HEK293 (cell line): Measurements from ENCODE around the gene VCL.
A peak's percentile ranks its signal among the peaks of the same experiment; 100 is the strongest.

Experiments
- CTCF ChIA-PET: fragments of 350-600 bp; formaldehyde crosslinking; extraction: SDS; loops from one replicate; lab custom pipeline; 2021; ENCODE audit warnings: antibody characterized with exemption; lab: Yijun Ruan, JAX
- POLR2A ChIA-PET: fragments of 300-600 bp; formaldehyde crosslinking; extraction: SDS; loops from one replicate; lab custom pipeline; 2020; ENCODE audit warnings: antibody characterized with exemption, inconsistent platforms; lab: Yijun Ruan, JAX
- H3K27ac ChIP-seq: fragments of 200-500 bp; sonication (Bioruptor generic); 2 replicates; pipeline ENCODE4 v1.5.1; 2014; ENCODE audit warnings: low read depth, low read length, control low read depth, inconsistent platforms; ENCODE audit errors: extremely low read depth
- H3K36me3 ChIP-seq, 2 experiments: fragments of 200-500 bp in 1 of 2; sonication (Bioruptor generic) in 1 of 2; 1 replicate in 1 of 2; 2 replicates in 1 of 2; pipeline ENCODE4 v1.5.1; 2014 to 2017; ENCODE audit warnings: inconsistent platforms in 2 of 2, low read length in 2 of 2; ENCODE audit not compliant: control insufficient read depth in 2 of 2, insufficient read depth in 1 of 2
- H3K4me1 ChIP-seq: fragments of 200-500 bp; sonication (Bioruptor generic); 2 replicates; pipeline ENCODE4 v1.5.1; 2014; ENCODE audit warnings: mild to moderate bottlenecking, low read length, inconsistent platforms; ENCODE audit not compliant: control insufficient read depth, insufficient read depth
- H3K4me3 ChIP-seq: 2 replicates; pipeline ENCODE4 v1.5.1; 2011; ENCODE audit warnings: low read depth, mild to moderate bottlenecking, control low read depth, low read length, moderate library complexity
- H3K9me3 ChIP-seq: fragments of 200-500 bp; sonication (Bioruptor generic); 2 replicates; pipeline ENCODE4 v1.5.1; 2014; ENCODE audit warnings: low read depth, low read length, inconsistent platforms; ENCODE audit not compliant: control insufficient read depth, insufficient read depth
- BCL11A ChIP-seq: fragments of 450-650 bp; formaldehyde crosslinking; IDR thresholded peaks from 2 replicates; pipeline ENCODE4 v1.5.1; 2016; ENCODE audit warnings: low read depth, missing biosample characterization, missing genetic modification characterization
- RBAK ChIP-seq: fragments of 450-650 bp; formaldehyde crosslinking; IDR thresholded peaks from 2 replicates; pipeline ENCODE4 v1.5.1; 2016; ENCODE audit warnings: missing biosample characterization, missing genetic modification characterization
- TRIM28 ChIP-seq: IDR thresholded peaks from 2 replicates; pipeline ENCODE4 v1.6.1; 2011; ENCODE audit warnings: low read length, control low read depth, borderline replicate concordance
- ZNF133 ChIP-seq: fragments of 450-650 bp; formaldehyde crosslinking; IDR thresholded peaks from 2 replicates; pipeline ENCODE4 v1.5.1; 2016; ENCODE audit warnings: missing biosample characterization, missing genetic modification characterization
- ZNF174 ChIP-seq: fragments of 450-650 bp; formaldehyde crosslinking; IDR thresholded peaks from 2 replicates; pipeline ENCODE4 v1.5.0; 2017; ENCODE audit warnings: missing biosample characterization, mild to moderate bottlenecking, missing genetic modification characterization
- ZNF529 ChIP-seq: fragments of 450-650 bp; formaldehyde crosslinking; IDR thresholded peaks from 2 replicates; pipeline ENCODE4 v1.5.1; 2017; ENCODE audit warnings: missing genetic modification characterization, missing biosample characterization; ENCODE audit not compliant: insufficient replicate concordance
- ZNF626 ChIP-seq: fragments of 450-650 bp; sonication (Bioruptor Pico); formaldehyde crosslinking; IDR thresholded peaks from 2 replicates; pipeline ENCODE4 v1.5.1; 2018; ENCODE audit warnings: missing biosample characterization, missing genetic modification characterization, inconsistent platforms
- ZNF654 ChIP-seq: fragments of 450-650 bp; formaldehyde crosslinking; IDR thresholded peaks from 2 replicates; pipeline ENCODE4 v1.5.1; 2016; ENCODE audit warnings: low read depth, missing biosample characterization, missing genetic modification characterization
- ZNF776 ChIP-seq: fragments of 450-650 bp; formaldehyde crosslinking; IDR thresholded peaks from 2 replicates; pipeline ENCODE4 v1.5.0; 2017; ENCODE audit warnings: missing biosample characterization, missing genetic modification characterization, borderline replicate concordance
- ZNF777 ChIP-seq: fragments of 450-650 bp; formaldehyde crosslinking; IDR thresholded peaks from 2 replicates; pipeline ENCODE4 v1.5.1; 2017; ENCODE audit warnings: missing biosample characterization, missing genetic modification characterization, borderline replicate concordance
- ZNF791 ChIP-seq: fragments of 450-650 bp; formaldehyde crosslinking; IDR thresholded peaks from 2 replicates; pipeline ENCODE4 v1.5.1; 2016; ENCODE audit warnings: missing biosample characterization, missing genetic modification characterization
- ZNF830 ChIP-seq: fragments of 450-650 bp; IDR thresholded peaks from 2 replicates; pipeline ENCODE4 v1.5.0; 2018; ENCODE audit warnings: missing biosample characterization, missing genetic modification characterization, low read depth, mild to moderate bottlenecking, moderate library complexity
- TF ChIP-seq, protein P1 (sequence below): fragments of 450-650 bp; formaldehyde crosslinking; IDR thresholded peaks from 2 replicates; pipeline ENCODE4 v1.5.1; 2016; ENCODE audit warnings: missing biosample characterization, missing genetic modification characterization, borderline replicate concordance
- TF ChIP-seq, protein P2 (sequence below): fragments of 450-650 bp; formaldehyde crosslinking; IDR thresholded peaks from 2 replicates; pipeline ENCODE4 v1.5.1; 2016; ENCODE audit warnings: missing biosample characterization, missing genetic modification characterization
- TF ChIP-seq, protein P3 (sequence below): fragments of 450-650 bp; formaldehyde crosslinking; IDR thresholded peaks from 2 replicates; pipeline ENCODE4 v1.5.1; 2017; ENCODE audit warnings: missing biosample characterization, mild to moderate bottlenecking, missing genetic modification characterization, moderate library complexity
- TF ChIP-seq, protein P4 (sequence below): fragments of 450-650 bp; formaldehyde crosslinking; IDR thresholded peaks from 2 replicates; pipeline ENCODE4 v1.5.1; 2016; ENCODE audit warnings: missing biosample characterization, missing genetic modification characterization

Gene VCL

DNA sequence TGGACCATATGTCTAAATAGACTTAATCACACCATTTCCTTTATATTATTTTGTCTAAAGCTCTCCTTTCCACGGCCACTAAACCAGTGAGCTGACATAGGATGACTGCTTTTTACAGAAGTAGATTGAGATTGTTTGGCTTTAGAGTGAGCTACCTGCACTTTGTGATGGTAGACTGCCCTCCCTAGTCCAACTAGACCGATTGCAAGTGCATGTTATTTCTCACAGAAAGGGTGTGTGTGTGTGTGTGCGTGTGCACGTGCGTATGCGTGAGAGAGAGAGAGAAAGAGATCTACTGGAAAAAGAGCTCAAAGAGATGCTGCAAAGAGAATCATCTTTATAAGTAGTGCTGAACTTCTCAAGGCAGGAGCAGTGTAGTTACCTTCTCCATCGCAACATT lies 60.7 kb downstream of the VCL start:
- H3K36me3 ChIP-seq = peaks cover 0 to 5% of the 10 kb centered on the region in 2 experiments; a peak in 2 of 3 replicates
- no peak overlapping the region for H3K27ac ChIP-seq
- H3K9me3 ChIP-seq = no peaks in the 10 kb centered on the region
- no peak overlapping the region for H3K4me3 ChIP-seq
- POLR2A ChIA-PET = interaction anchor here (0.7 kb wide), 1 partner anchor 127 kb away, joined by 4 read pairs; no protein-coding TSS in a partner anchor
- CTCF ChIA-PET = interaction anchor here (0.6 to 1.2 kb wide), 7 partner anchors 30 to 612 kb away, joined by 3 to 8 read pairs (median 4); no protein-coding TSS in a partner anchor
- TF ChIP-seq, protein P1, sequence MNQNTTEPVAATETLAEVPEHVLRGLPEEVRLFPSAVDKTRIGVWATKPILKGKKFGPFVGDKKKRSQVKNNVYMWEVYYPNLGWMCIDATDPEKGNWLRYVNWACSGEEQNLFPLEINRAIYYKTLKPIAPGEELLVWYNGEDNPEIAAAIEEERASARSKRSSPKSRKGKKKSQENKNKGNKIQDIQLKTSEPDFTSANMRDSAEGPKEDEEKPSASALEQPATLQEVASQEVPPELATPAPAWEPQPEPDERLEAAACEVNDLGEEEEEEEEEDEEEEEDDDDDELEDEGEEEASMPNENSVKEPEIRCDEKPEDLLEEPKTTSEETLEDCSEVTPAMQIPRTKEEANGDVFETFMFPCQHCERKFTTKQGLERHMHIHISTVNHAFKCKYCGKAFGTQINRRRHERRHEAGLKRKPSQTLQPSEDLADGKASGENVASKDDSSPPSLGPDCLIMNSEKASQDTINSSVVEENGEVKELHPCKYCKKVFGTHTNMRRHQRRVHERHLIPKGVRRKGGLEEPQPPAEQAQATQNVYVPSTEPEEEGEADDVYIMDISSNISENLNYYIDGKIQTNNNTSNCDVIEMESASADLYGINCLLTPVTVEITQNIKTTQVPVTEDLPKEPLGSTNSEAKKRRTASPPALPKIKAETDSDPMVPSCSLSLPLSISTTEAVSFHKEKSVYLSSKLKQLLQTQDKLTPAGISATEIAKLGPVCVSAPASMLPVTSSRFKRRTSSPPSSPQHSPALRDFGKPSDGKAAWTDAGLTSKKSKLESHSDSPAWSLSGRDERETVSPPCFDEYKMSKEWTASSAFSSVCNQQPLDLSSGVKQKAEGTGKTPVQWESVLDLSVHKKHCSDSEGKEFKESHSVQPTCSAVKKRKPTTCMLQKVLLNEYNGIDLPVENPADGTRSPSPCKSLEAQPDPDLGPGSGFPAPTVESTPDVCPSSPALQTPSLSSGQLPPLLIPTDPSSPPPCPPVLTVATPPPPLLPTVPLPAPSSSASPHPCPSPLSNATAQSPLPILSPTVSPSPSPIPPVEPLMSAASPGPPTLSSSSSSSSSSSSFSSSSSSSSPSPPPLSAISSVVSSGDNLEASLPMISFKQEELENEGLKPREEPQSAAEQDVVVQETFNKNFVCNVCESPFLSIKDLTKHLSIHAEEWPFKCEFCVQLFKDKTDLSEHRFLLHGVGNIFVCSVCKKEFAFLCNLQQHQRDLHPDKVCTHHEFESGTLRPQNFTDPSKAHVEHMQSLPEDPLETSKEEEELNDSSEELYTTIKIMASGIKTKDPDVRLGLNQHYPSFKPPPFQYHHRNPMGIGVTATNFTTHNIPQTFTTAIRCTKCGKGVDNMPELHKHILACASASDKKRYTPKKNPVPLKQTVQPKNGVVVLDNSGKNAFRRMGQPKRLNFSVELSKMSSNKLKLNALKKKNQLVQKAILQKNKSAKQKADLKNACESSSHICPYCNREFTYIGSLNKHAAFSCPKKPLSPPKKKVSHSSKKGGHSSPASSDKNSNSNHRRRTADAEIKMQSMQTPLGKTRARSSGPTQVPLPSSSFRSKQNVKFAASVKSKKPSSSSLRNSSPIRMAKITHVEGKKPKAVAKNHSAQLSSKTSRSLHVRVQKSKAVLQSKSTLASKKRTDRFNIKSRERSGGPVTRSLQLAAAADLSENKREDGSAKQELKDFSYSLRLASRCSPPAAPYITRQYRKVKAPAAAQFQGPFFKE (tag by site-specific recombination) = no peak
- TF ChIP-seq ZNF776 (no peak), BCL11A (no peak), ZNF654 (tag by site-specific recombination) (peak; percentile 18)
- TF ChIP-seq, protein P2, sequence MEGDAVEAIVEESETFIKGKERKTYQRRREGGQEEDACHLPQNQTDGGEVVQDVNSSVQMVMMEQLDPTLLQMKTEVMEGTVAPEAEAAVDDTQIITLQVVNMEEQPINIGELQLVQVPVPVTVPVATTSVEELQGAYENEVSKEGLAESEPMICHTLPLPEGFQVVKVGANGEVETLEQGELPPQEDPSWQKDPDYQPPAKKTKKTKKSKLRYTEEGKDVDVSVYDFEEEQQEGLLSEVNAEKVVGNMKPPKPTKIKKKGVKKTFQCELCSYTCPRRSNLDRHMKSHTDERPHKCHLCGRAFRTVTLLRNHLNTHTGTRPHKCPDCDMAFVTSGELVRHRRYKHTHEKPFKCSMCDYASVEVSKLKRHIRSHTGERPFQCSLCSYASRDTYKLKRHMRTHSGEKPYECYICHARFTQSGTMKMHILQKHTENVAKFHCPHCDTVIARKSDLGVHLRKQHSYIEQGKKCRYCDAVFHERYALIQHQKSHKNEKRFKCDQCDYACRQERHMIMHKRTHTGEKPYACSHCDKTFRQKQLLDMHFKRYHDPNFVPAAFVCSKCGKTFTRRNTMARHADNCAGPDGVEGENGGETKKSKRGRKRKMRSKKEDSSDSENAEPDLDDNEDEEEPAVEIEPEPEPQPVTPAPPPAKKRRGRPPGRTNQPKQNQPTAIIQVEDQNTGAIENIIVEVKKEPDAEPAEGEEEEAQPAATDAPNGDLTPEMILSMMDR (tag by site-specific recombination) = peak; percentile 58
- TF ChIP-seq, all 188 proteins: peak for 2
- H3K4me1 ChIP-seq = no peaks in the 10 kb centered on the region

DNA sequence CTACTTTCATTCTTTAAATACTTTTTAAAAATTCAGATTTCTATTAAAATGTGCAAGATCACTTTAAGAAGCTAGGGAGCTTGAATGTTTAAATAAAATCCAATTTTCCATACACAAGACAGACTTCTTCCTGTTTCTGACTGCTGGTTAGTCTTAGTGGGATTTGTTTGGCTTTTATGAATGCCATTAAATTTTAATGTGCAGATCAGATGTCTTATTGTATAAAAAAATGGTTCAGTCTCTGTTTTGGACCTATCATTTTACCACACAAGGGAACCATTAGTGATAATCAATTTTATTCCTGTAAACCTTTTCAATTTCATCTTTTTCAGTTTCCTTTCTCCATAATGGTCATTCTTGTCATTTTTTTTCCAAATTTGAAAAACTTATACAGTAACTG lies 63.2 kb downstream of the VCL start:
- CTCF ChIA-PET = no interaction called here
- peaks cover 0 to 10% of the 10 kb centered on the region in 2 experiments; a peak in 2 of 3 replicates for H3K36me3 ChIP-seq
- POLR2A ChIA-PET = no interaction called here
- TF ChIP-seq ZNF133 = no peak
- TF ChIP-seq, protein P3, sequence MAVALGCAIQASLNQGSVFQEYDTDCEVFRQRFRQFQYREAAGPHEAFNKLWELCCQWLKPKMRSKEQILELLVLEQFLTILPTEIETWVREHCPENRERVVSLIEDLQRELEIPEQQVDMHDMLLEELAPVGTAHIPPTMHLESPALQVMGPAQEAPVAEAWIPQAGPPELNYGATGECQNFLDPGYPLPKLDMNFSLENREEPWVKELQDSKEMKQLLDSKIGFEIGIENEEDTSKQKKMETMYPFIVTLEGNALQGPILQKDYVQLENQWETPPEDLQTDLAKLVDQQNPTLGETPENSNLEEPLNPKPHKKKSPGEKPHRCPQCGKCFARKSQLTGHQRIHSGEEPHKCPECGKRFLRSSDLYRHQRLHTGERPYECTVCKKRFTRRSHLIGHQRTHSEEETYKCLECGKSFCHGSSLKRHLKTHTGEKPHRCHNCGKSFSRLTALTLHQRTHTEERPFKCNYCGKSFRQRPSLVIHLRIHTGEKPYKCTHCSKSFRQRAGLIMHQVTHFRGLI (tag by site-specific recombination) = no peak
- no peak for TF ChIP-seq ZNF626 (tag by site-specific recombination)
- TF ChIP-seq ZNF830 = no peak
- TF ChIP-seq RBAK = no peak
- TF ChIP-seq, protein P4, sequence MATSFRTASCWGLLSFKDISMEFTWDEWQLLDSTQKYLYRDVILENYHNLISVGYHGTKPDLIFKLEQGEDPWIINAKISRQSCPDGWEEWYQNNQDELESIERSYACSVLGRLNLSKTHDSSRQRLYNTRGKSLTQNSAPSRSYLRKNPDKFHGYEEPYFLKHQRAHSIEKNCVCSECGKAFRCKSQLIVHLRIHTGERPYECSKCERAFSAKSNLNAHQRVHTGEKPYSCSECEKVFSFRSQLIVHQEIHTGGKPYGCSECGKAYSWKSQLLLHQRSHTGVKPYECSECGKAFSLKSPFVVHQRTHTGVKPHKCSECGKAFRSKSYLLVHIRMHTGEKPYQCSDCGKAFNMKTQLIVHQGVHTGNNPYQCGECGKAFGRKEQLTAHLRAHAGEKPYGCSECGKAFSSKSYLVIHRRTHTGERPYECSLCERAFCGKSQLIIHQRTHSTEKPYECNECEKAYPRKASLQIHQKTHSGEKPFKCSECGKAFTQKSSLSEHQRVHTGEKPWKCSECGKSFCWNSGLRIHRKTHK = no peak
- TF ChIP-seq ZNF791 = no peak
- no peak for TF ChIP-seq ZNF174 (tag by site-specific recombination)
- TF ChIP-seq TRIM28 = no peak
- no peak for TF ChIP-seq ZNF777 (tag by site-specific recombination)
- TF ChIP-seq ZNF529 = no peak
- TF ChIP-seq, all 188 proteins: peak for 0
- H3K9me3 ChIP-seq = no peaks in the 10 kb centered on the region
- H3K4me3 ChIP-seq = no peak overlapping the region
- no peak overlapping the region for H3K27ac ChIP-seq
- H3K4me1 ChIP-seq = no peaks in the 10 kb centered on the region
